C4-2B (cell line): ENCODE measurements around the gene ZNF428.
"Not testable (repeated sequence)": the region's sequence is repeated elsewhere in the genome, so short reads cannot be mapped to it uniquely, and the experiment has no call there.

Experiments
- H3K27ac ChIP-seq: fragments of 450-650 bp; 2 replicates; pipeline ENCODE4 v1.5.1; 2017
- CTCF ChIP-seq: fragments of 450-650 bp; conservative IDR thresholded peaks from 2 replicates; pipeline ENCODE4 v1.5.1; 2017; ENCODE audit warnings: mild to moderate bottlenecking
- ZFX ChIP-seq: fragments of 450-650 bp; IDR thresholded peaks from 2 replicates; pipeline ENCODE4 v1.6.1; 2017

The ZNF428 gene

GRCh38 chr19:43612374-43612773, 7.1 kb downstream of the ZNF428 start:
- TF ChIP-seq ZFX (no peak), CTCF (no peak)
- no peak overlapping the region for H3K27ac ChIP-seq

GRCh38 chr19:43611788-43612187, 7.6 kb downstream of the ZNF428 start, which contains the start of gene SRRM5:
Gene SRRM5, plus strand, starts transcription at chr19:43612088. Its CDS starts 34 bp downstream, at chr19:43612122.
- H3K27ac ChIP-seq: no peak within 1 kb of the TSS
- TF ChIP-seq ZFX (no peak), CTCF (no peak)

GRCh38 chr19:43610493-43610892, 8.9 kb downstream of the ZNF428 start:
- TF ChIP-seq ZFX: no peak
- no peak for TF ChIP-seq CTCF
- no peak overlapping the region for H3K27ac ChIP-seq

- H3K27ac ChIP-seq: no peak overlapping the region
- no peak for TF ChIP-seq CTCF
Observed at GRCh38 chr19:43609872-43610271, 9.6 kb downstream of the ZNF428 start.

GRCh38 chr19:43607238-43608205, 11.9 kb downstream of the ZNF428 start:
- H3K27ac ChIP-seq: no peak overlapping the region
- no peak for TF ChIP-seq ZFX
- TF ChIP-seq CTCF: no peak

GRCh38 chr19:43606569-43607229, 12.7 kb downstream of the ZNF428 start:
- no peak overlapping the region for H3K27ac ChIP-seq
- TF ChIP-seq CTCF: no peak
- no peak for TF ChIP-seq ZFX

GRCh38 chr19:43605875-43606568, 13.4 kb downstream of the ZNF428 start:
- no peak overlapping the region for H3K27ac ChIP-seq
- TF ChIP-seq CTCF: no peak
- no peak for TF ChIP-seq ZFX

GRCh38 chr19:43600326-43600725, 19.1 kb downstream of the ZNF428 start:
- not testable (repeated sequence) for H3K27ac ChIP-seq
